Activated CD4-positive, alpha-beta T cell treated with anti-CD3 and anti-CD28 coated beads, Interleukin-2, amount 50 U/mL, for 16 hours (primary cell): Measurements from ENCODE around the gene MB21D2.
"Not testable (repeated sequence)": the region's sequence is repeated elsewhere in the genome, so short reads cannot be mapped to it uniquely, and the experiment has no call there.

Experiments used
- DNase-seq: peaks from one replicate; pipeline ENCODE4 v3.0.0-alpha.2; 2020

The MB21D2 gene

GRCh38 chr3:192794216-192794615 is 123.4 kb downstream of the MB21D2 start:
- no peak for DNase-seq

GRCh38 chr3:192788816-192789515 is 128.7 kb downstream of the MB21D2 start:
- DNase-seq = not testable (repeated sequence)

GRCh38 chr3:192778508-192778907 is 139.1 kb downstream of the MB21D2 start:
- no peak for DNase-seq

GRCh38 chr3:192774341-192774740 is 143.3 kb downstream of the MB21D2 start:
- DNase-seq = not testable (repeated sequence)

DNA sequence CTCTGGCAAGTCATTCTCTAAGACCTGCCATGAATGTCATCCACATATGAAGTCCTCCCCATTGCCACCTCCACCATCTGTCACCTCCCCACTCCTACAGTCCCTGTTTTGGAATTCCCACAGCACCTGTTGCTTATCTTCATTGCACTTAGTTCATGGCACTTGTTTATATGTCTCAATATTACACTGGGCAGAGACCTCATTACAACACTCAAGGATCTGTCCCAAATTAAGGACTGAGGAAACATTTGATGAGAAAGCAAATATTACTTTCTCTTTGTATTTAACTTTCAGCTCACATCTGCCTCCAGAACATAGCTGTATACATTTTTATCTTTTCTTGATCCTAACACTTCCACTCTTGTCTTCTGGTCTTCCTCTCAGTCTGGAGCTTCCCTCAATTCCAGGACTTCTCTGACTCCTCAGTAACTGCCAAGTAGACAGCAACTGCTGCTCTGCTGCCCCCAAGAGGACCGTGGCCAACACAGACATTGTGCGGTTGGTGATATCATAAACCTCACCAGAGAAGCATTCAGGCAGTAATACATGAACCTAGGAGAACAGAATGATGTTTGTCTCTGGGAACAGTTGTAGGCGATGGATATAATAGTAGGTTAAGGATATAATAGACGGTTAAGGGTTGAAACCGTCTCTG is 145.3 kb downstream of the MB21D2 start:
- DNase-seq = no peak

GRCh38 chr3:192758654-192759053 is 159.0 kb downstream of the MB21D2 start:
- DNase-seq = no peak

DNA sequence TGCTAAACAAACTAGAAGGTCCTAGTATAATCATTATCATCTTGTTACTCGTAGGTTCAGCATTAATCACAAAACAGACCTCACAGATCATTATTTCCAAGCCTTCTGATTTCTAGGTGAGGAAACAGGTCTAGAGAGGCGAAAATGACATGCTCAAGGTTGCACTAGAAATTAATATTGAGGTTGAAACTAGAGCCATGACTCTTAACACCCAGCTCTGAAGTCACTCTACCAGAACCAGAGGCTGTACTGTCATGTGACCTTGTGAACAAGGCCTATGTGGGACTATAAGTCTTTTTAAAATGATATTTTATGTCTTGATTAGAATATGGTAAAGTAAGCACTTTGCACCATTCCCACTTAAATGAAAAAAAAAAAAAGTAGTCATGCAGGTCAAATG is 166.5 kb downstream of the MB21D2 start:
- no peak for DNase-seq

DNA sequence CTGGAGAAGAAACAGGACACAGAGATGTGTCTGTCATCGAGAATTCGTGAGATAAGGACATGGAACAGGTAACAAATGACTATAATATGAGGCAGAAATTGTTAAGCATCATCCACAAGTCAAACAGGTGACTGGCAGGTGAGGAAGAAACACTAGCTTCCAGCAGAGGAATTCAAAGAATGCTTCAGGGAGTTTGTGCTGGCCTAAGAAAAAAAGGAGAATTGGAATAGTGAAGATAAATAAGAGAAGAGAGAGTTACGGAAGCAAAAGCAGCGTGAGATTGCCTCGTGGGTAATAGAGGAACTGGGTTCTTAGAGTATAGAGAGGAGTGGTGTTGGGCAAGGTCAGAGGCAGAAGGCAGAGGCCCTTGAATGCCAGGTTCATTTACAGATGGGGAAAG is 167.5 kb downstream of the MB21D2 start:
- no peak for DNase-seq

DNA sequence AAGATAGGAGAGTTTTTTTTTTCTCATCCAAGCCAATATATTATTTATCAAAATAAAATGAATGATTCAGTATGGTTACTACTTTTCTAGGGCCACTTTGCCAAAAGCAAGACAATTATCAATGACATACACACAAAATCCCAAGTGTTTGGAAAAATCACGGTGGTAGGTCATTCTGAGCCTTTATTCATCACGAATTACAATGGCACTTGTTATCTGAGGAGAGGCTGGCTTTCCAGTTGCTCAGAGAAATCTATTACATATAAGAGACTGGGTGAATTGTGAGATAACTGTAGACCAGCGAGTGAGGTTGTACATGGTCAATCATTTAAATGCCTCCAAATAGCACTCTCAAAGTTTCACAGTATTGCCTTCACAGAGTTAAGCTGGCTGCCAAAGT is 169.9 kb downstream of the MB21D2 start:
- DNase-seq = no peak

DNA sequence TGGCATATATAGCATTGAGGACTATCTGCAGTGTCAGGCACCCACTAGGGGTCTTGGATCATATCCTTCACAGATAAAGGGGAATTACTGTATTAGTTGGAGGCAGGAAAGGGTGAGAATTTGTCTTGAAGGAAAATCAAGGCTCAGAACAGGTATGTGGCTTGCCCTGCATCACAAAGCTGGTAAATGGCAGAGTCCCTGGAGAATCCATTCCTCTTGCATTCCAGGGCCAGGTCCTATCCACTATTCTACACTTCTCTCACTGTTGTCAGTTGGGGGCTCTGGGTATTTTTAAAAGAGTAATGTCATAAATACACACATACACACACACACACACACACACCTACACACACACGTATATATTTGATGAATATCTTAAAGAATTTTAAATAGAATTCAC is 170.5 kb downstream of the MB21D2 start:
- no peak for DNase-seq
